Measurements from ENCODE around the gene C1QB.
"Not testable (repeated sequence)": the region's sequence is repeated elsewhere in the genome, so short reads cannot be mapped to it uniquely, and the experiment has no call there.

C1QB gene

GRCh38 chr1:22685591-22686059, 32.6 kb downstream of the C1QB start:
- DNase-seq (ENCODE audit: low read depth, low spot score), result no peak
- H3K4me3 ChIP-seq (ENCODE audit: low read length), result no peak overlapping the region

DNA sequence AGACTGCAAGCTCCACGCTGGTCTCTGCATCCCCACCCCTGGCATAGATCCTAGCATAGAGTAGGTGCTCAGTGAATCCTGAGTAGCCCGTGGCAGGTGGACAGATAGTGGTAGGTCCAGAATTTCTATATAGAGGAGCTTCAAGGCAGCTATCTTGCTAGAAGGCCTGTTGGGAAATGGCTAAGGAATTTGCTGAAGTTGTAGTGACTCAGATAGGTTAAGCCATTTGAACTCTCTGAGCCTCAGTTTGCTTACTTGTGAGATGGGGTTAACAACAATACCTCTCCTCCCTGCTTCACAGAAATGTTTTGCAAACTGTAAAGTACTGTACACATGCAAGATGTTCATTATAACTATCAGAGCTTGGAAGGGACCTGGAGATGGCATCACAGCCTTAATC, 34.2 kb downstream of the C1QB start:
- no peak overlapping the region for H3K4me3 ChIP-seq (ENCODE audit: low read length)
- no peak for DNase-seq (ENCODE audit: low read depth, low spot score)

DNA sequence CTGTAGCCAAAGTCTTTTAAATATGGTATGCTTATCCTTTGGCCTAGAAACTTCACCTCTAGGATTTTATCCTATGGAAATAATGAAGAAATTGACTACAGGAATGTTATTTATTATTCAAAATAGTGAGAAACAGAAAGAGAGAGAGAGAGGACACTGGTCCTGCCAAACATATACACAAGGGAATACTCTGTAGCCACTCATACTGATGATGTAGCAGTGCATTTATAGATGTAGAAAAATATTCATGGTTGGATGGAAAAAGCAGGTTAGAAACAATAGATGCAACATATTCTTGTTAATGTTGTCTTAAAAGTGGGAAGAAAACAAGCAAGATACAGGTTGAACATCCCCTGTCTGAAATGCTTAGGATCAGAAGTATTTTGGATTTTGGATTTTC, 35.4 kb downstream of the C1QB start:
- no peak overlapping the region for H3K4me3 ChIP-seq (ENCODE audit: low read length)
- DNase-seq (ENCODE audit: low read depth, low spot score), result no peak

DNA sequence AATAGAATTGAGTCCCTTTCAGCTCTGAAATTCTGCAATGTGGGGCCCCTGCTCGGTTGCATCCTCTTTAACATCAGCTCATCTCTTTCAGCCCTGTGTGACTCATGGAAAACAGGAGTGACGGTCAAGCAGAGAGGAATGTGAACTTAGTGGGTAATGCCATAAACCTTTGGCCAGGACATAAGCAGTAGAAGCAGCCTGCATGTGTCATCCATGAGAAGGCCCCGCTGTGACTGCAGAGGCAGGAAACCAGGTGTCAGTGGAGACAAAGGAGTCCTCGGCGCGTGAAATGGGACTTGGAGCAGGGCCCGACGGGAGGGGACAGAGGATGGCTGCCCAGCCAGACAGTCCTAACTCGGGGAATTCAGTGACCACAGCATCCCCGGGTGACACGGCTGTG, 36.5 kb downstream of the C1QB start:
- DNase-seq (ENCODE audit: low read depth, low spot score), result no peak
- H3K4me3 ChIP-seq (ENCODE audit: low read length), result no peak overlapping the region

DNA sequence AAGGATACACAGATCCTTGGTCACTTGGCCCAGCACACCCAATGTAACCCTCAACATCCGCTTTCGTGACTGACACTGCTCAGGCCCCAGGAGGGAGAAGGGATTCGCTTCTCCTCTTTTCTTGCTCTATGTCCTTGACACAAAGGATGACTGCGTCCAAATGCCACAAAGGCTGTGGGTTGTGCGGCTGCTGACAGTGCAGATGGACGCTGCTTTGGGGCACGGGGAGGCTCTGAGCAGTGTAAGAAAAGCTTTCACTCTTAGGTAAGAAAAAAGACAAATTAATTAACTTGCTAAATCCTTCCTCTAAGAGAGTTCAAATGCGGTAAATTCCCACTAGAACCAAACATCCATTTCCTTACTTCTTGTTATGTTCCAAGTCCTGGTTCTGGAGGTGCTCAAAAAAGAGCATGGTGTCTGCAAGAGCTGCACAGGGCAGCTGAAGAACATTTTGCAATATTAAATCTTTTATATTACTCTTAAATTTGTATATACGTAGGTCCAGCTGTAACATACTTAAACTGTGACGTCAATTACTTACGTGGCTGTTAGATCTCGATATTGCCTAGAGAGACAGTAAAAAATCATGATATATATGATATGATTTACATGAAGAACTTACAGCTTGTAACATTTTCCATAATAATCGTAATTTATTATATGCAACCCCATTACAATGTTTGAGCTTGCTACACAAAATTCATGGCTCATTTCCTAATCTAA, 38.2 kb downstream of the C1QB start:
- DNase-seq (ENCODE audit: low read depth, low spot score), result no peak
- no peak overlapping the region for H3K4me3 ChIP-seq (ENCODE audit: low read length)

GRCh38 chr1:22694172-22694571, 41.1 kb downstream of the C1QB start:
- no peak overlapping the region for H3K4me3 ChIP-seq (ENCODE audit: low read length)
- no peak for DNase-seq (ENCODE audit: low read depth, low spot score)

DNA sequence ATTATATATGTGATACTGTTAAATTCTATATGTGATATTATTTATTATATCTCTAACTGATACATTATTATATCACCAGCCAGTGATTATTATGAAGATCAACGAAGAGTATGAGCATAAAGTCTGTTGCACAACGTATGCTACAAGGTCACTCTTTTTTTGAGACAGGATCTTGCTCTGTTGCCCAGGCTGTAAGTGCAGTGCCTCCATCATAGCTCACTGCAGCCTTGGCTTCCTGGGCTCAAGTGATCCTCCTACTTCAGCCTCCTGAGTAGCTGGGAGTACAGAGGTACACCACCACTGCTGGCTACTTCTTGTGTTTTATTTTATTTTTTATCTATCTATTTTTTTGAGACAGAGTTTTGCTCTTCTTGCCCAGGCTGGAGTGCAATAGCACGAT, 43.6 kb downstream of the C1QB start:
- H3K4me3 ChIP-seq (ENCODE audit: low read length), result no peak overlapping the region
- DNase-seq (ENCODE audit: low read depth, low spot score), result no peak

GRCh38 chr1:22697980-22698379, 44.9 kb downstream of the C1QB start:
- DNase-seq (ENCODE audit: low read depth, low spot score), result no peak

DNA sequence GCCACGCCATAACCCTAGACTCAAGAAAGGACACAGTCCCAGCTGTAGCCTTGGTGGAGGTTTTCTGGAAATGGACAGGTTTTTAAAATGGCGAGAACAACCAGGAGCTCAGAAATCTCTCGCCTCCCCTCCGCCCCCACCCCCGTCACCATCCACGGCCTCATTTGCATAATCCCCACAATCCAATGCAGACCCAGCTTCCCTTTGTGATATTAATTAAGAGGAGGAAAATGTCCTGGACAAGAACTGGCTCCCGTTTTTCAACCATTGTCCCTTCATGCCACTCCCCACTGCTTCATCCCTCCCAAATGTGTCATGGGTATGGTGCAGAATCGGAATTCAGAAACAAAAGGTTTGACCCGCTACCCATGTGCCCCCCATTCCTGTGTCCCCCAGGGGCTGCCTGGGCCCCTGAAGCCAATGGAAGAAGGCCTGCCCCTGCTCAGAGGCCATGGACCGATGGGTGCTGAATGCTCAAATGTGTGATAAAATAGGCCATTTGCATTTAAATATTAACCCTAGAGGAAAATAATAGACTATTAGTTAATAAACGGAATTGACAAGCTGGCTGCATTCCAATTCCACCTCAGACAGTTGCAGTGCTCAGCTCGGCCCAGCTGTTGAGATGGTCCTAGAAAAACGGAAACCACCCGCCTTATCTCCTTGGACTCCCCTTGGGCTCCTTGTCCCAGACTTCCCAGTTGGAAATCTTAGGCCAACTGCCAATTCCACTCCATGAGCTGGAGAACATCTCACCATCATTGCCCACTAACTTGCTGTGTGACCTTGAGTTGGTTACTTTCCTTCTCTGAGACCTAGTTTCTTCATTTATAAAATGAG, 46.9 kb downstream of the C1QB start:
- no peak overlapping the region for H3K4me3 ChIP-seq (ENCODE audit: low read length)
- DNase-seq (ENCODE audit: low read depth, low spot score), result no peak

More at GRCh38 chr1:22697980-22698379, 44.9 kb downstream of the C1QB start:
- H3K4me3 ChIP-seq (ENCODE audit: low read length), result no peak overlapping the region

- DNase-seq (ENCODE audit: low read depth, low spot score), result no peak
Observed at GRCh38 chr1:22702296-22703085, 49.5 kb downstream of the C1QB start.

GRCh38 chr1:22704440-22705067, 51.5 kb downstream of the C1QB start:
- no peak overlapping the region for H3K4me3 ChIP-seq (ENCODE audit: low read length)
- DNase-seq (ENCODE audit: low read depth, low spot score), result peak; percentile 59

More at GRCh38 chr1:22702296-22703085, 49.5 kb downstream of the C1QB start:
- no peak overlapping the region for H3K4me3 ChIP-seq (ENCODE audit: low read length)

DNA sequence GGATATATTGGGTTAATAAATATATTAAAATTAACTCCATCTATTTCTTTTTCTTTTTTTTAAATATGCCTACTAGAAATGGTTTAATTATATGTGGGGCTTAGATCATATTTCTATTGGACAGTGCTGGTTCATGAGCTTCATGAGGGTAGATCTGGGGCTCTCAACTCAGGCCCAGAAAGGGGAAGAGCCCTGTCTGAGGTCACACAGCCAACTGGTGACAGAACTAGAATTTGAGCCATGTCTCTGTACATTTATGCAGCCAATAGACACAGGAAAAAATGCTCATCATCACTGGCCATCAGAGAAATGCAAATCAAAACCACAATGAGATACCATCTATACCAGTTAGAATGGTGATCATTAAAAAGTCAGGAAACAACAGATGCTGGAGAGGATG, 52.5 kb downstream of the C1QB start:
- no peak for DNase-seq (ENCODE audit: low read depth, low spot score)

DNA sequence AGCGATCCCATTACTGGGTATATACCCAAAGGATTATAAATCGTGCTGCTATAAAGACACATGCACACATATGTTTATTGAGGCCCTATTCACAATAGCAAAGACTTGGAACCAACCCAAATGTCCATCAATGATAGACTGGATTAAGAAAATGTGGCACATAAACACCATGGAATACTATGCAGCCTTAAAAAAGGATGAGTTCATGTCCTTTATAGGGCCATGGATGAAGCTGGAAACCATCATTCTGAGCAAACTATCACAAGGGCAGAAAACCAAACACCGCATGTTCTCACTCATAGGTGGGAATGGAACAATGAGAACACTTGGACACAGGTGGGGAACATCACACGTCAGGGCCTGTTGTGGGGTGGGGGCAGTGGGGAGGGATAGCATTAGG, 53.1 kb downstream of the C1QB start:
- not testable (repeated sequence) for DNase-seq (ENCODE audit: low read depth, low spot score); H3K4me3 ChIP-seq (ENCODE audit: low read length)

More for the DNA sequence above, 52.5 kb downstream of the C1QB start:
- no peak overlapping the region for H3K4me3 ChIP-seq (ENCODE audit: low read length)

DNA sequence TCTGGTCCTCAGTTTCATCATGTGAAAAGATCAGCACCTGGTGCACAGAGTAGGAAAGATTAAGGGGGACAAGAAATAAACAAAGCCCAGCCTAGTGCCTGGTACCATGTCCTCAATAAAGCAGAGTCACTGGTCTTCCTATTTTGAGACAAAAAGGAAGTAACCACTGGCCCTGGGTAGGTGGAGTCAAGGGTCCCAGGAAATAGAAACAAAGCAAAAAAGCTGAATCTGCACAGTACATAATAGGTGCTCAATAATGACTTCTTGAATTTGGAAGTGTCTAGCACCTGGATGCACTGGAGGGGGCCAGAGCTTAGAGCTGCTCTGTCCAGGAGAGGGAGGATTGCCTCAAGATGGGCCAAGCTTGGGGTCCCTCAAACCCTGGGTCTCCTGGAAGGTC, 55.7 kb downstream of the C1QB start:
- DNase-seq (ENCODE audit: low read depth, low spot score), result no peak
- no peak overlapping the region for H3K4me3 ChIP-seq (ENCODE audit: low read length)

GRCh38 chr1:22709227-22709626, 56.2 kb downstream of the C1QB start:
- no peak for DNase-seq (ENCODE audit: low read depth, low spot score)
- H3K4me3 ChIP-seq (ENCODE audit: low read length), result no peak overlapping the region

DNA sequence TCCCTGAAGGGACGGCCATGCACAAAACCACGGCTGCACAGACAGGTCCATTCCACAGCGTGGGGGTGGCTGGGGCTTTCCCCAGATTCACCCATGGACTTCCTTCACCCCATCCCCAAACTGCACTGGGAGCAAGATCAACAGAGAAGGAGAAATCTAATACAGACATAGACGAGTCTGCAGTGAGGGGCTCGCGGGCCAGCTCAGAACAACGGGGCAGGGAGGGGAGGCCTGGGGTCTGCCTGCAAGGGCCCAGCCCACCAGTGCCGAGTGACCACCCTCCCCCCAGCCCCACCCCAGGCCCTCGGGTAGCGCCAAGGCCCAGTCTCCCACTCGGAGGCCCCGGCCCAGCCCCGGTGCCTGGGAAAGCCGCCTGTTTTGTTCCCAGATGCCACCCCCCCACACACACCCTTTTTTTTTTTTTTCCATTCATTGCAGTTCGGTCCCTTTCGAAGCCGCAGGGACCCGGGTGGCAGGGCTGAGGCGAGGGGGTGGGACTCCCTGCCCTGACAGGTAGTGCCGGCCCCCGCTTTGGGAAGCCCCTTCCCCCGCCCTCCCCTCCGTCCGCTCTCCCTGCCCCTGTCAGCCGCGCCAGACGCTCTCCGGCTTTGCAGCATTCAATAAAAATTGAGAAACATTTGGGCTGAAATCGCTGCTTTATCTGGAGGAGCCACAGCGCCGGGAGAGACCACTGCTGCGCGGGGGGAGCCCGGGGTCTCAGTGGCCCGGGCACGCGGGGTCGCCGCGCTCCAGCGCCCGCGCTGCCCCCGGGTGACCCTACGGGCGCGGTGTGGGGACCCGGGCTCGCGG, 57.1 kb downstream of the C1QB start:
- peak overlapping the region; percentile 38 for H3K4me3 ChIP-seq (ENCODE audit: low read length)
- peak; percentile 29 for DNase-seq (ENCODE audit: low read depth, low spot score)

DNA sequence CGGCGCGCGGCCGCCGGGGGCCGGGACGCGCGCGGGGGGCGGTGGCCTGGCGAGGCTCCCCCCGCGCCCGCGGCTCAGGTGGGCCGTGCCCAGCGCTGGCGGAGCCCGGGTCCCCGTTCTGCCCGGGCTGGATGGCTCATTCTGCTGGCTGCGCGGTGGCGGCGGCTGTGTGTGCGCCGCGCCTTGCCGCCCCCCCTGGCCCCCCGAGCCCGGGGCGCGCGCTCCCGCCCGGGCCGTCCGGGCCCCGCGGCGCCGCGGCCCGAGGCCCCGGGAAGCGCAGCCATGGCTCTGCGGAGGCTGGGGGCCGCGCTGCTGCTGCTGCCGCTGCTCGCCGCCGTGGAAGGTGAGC, 57.6 kb downstream of the C1QB start, which contains the start of gene EPHB2:
Gene EPHB2 (plus strand): TSS at position 139 of the 349 bp plus-strand sequence. CDS start 144 bp downstream, at position 283.
- peak within 1 kb of the TSS; percentile 38 for H3K4me3 ChIP-seq (ENCODE audit: low read length)
- no peak for DNase-seq (ENCODE audit: low read depth, low spot score)

DNA sequence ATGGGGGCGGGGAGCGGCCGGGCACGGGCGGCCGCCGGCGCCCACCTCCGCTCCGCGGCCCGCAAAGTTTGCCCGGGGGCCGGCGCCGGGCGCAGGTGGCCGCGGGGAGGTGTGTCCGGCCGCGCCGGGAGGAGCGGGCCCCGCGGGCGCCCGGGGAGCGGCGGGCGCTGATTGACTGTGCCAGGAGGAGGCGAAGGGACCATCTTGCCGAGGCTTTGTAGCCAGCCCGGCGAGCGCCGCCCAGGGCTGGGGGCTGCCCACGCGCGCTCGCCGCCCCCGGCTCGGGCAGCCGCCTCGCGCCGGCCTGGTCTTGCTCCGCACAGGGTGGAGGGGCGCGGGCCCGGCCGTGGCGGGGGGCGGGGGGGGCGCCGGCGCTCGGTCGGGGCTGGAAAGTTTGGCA, 58.0 kb downstream of the C1QB start:
- no peak overlapping the region; the same call in 1 of the 2 replicates for H3K4me3 ChIP-seq (ENCODE audit: low read length)

More for the DNA sequence above, 58.0 kb downstream of the C1QB start:
- no peak for DNase-seq (ENCODE audit: low read depth, low spot score)
